Measurements from ENCODE around the gene GALNT10. TPM values are rescaled to one million over a fixed set of nuclear protein-coding genes. Genes with fewer than 3 reads are reported as not detected.

The GALNT10 gene
- total and polyA plus RNA-seq, 2 of the 4 experiments (the other 2 are of a cell fraction): 46.2 to 67.0 TPM

DNA sequence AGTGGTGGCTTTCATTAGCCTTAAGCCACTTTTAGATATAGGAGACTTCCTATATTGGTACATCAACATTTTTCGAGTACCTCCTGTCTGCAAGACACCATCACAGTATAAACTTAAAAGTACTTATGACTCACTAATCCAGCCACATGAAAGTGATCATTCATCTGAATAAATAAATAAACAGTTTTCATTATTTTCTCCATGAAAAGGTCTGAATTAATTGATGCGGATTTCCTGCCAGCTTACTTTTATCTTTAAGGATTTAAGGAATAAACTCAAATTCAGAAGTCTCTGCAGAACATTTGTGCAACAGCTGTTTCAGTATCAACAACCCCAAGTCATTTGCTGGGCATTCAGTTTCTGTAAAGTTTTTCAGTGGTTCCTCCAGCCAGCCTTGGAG is 259.3 kb downstream of the GALNT10 start:
- Histone ChIP-seq H2AK9ac (replicated peaks; ENCODE audit: low read depth, low read length, poor library complexity) (no peak overlapping the region), H3K27ac (ENCODE audit: insufficient read depth, low read length) (no peak overlapping the region), H4K8ac (ENCODE audit: low read depth in 2 of 2, low read length in 2 of 2) (no peak overlapping the region), H3K9ac (ENCODE audit: low read depth, low read length) (no peak overlapping the region), H3K18ac (ENCODE audit: low read depth, low read length) (no peak overlapping the region), H3K79me1 (ENCODE audit: low read depth in 1 of 2, low read length in 2 of 2) (peaks cover 34 to 47% of the 10 kb centered on the region in 2 experiments), H4K91ac (ENCODE audit: insufficient read depth, low read depth, low read length) (no peak overlapping the region), H3K9me1 (ENCODE audit: insufficient read depth, low read length) (peaks cover 15% of the 10 kb centered on the region), H3K4me2 (ENCODE audit: low read depth, low read length) (0 out of 2 replicates have a peak overlapping the region, but pooled peaks have one; percentile 2), H3K36me3 (ENCODE audit: control insufficient read depth, insufficient read depth, low read length) (peaks cover 26% of the 10 kb centered on the region), H3K27me3 (ENCODE audit: control insufficient read depth, insufficient read depth, low read length) (no peaks in the 10 kb centered on the region), H3K4me1 (ENCODE audit: control insufficient read depth, insufficient read depth, low read length) (peaks cover 7% of the 10 kb centered on the region), H3K4me3 (ENCODE audit: insufficient read depth, low read depth, low read length) (no peak overlapping the region), H2BK5ac (ENCODE audit: low read depth, low read length, poor library complexity, severe bottlenecking) (no peak overlapping the region), H3K9me3 (ENCODE audit: control insufficient read depth, insufficient read depth, low read length) (no peaks in the 10 kb centered on the region), H4K20me1 (ENCODE audit: insufficient read depth, low read length) (peaks cover 35% of the 10 kb centered on the region), H2BK120ac (ENCODE audit: low read depth, low read length) (no peak overlapping the region), H2BK15ac (ENCODE audit: low read depth, low read length) (no peak overlapping the region), H4K5ac (ENCODE audit: low read depth, low read length) (no peak overlapping the region), H2AK5ac (ENCODE audit: low read depth, low read length) (no peak overlapping the region), H3K14ac (replicated peaks; ENCODE audit: low read depth, low read length) (no peak overlapping the region), H2BK20ac (ENCODE audit: low read depth, low read length) (no peak overlapping the region), H2AFZ (replicated peaks; ENCODE audit: low read length, poor library complexity) (no peak overlapping the region), H3K23ac (ENCODE audit: low read depth, low read length) (no peak overlapping the region), H3K56ac (ENCODE audit: extremely low read depth, insufficient read depth, low read length) (no peak overlapping the region), H3K4ac (ENCODE audit: low read depth, low read length) (no peak overlapping the region)
- ChIA-PET CTCF (interaction anchor here (0.6 to 1.2 kb wide), 3 partner anchors 9 to 377 kb away, joined by 3 to 4 read pairs (median 3); no protein-coding TSS in a partner anchor), POLR2A (ENCODE audit: unreplicated experiment) (no interaction called here)
- whole genome bisulfite sequencing, 2 experiments (ENCODE audit: extremely low coverage in 2 of 2, insufficient read length in 1 of 2): no CpG with 5 or more reads among the region's 2 CpGs
- BruUV-seq (replicated peaks): no TSS peak
- in situ Hi-C loops (cut with MboI; ENCODE audit: low sequenced_read_pairs): loop anchor here (25.0 kb wide), 1 partner anchor 363 kb away; no protein-coding TSS in a partner anchor
- no peak for ATAC-seq (ENCODE audit: low read depth)
- TF ChIP-seq MXI1 (IDR thresholded peaks at IDR 0.05; ENCODE audit: borderline replicate concordance, low read depth, low read length): no peak
- TF ChIP-seq FOS (IDR thresholded peaks at IDR 0.05; ENCODE audit: low read depth, low read length): peak; percentile 62; the same call in 1 of the 2 replicates
- TF ChIP-seq RFX5 (IDR thresholded peaks at IDR 0.05; ENCODE audit: low read depth, low read length): no peak
- peak; percentile 54 for DNase-seq
- intact Hi-C loops (cut with micrococcal nuclease): loop anchor here (5.0 kb wide), 1 partner anchor 488 kb away; the partner anchor contains the start of gene GEMIN5
- dilution Hi-C loops (cut with HindIII; ENCODE audit: low sequenced_read_pairs, unreplicated experiment): no loop called here

Data from IMR-90 (cell line).